Measurements from ENCODE around the gene OR52A1. TPM values are rescaled to one million over a fixed set of nuclear protein-coding genes. Genes with fewer than 3 reads are reported as not detected.
A peak's percentile ranks its signal among the peaks of the same experiment; 100 is the strongest.

The OR52A1 gene
- total RNA-seq, 2 experiments from 2014 or later = not detected

DNA sequence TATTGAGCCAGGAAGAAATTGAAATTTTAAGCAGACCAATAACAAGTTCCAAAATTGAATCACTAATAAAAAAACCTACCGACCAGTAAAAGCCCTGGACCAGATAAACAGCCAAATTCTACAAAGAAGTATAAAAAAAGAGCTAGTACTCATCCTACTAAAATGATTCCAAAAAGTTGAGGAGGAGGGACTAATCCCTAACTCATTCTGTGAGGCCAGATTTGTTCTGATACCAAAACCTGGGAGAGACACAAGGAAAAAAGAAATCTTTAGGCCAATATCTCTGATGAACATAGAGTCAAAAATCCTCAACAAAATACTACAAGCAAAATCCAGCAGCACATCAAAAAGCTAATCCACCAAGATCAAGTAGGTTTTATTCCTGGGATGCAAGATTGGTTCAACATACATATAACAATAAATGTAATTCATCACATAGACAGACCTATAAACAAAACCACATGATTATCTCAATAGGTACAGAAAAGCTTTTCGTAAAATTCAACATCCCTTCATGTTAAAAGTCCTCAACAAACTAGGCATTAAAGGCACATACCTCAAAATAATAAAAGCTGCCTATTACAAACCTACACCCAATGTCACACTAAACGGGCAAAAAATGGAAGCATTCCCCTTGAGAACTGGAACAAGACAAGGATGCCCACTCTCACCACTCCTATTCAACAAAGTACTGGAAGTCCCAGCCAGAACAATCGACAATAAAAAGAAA, 29.5 kb downstream of the OR52A1 start:
- H3K4me3 Mint-ChIP-seq = no peak overlapping the region

DNA sequence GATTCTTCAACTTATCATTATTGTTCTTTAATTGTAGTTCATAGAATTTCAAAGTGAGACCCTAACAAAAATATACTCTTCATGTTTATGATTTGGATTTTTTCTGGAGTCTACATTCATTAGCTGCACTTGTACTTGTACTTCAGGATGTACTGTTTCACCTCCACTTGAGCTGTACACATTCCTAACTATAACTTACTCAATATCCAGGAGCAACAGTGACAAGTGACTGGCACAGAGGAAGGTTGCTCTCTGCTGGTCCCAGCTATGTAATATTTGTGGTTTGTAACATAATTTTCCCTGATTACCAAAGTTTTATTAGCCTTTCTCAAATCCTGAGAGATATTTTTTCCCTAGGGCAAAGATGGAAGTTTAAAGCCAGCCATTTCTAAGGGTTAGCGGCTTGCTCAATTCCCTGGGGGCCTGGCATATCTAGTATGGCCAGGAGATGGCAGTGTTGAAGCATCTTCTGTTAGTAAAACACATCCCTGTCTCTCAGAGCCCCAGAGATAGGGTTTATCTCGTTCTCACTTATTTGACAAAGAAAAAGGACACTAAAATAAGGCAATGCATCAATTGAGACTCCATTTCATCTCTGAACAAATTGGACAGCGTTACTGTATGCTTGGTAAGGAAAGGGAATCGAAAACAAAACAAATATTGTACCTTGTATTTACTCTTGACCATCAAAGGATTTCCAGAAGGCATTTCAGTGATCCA, 30.6 kb downstream of the OR52A1 start:
- Mint-ChIP-seq H3K9me3 (no peaks in the 10 kb centered on the region), H3K4me3 (no peak overlapping the region), H3K36me3 (no peaks in the 10 kb centered on the region), H3K27me3 (peaks cover 8% of the 10 kb centered on the region), H3K27ac (no peak overlapping the region), H3K4me1 (ENCODE audit: low read depth) (no peaks in the 10 kb centered on the region)
- CTCF ChIA-PET = interaction anchor here (0.9 to 2.7 kb wide), 4 partner anchors 10 to 768 kb away, joined by 3 to 13 read pairs (median 6); no protein-coding TSS in a partner anchor
- DNase-seq = peak; percentile 62
- intact Hi-C loops (cut with micrococcal nuclease) = loop anchor here (1.0 to 2.0 kb wide), 3 partner anchors 167 to 684 kb away; partner anchors contain the start of gene OR52N2
- POLR2A ChIA-PET = no interaction called here

More for the DNA sequence above, 29.5 kb downstream of the OR52A1 start:
- DNase-seq = no peak
- ChIA-PET CTCF (interaction anchor here (0.6 to 2.7 kb wide), 11 partner anchors 9 to 1238 kb away, joined by 3 to 13 read pairs (median 3); no protein-coding TSS in a partner anchor), POLR2A (no interaction called here)
- intact Hi-C loops (cut with micrococcal nuclease) = loop anchor here (1.0 to 2.0 kb wide), 3 partner anchors 166 to 683 kb away; partner anchors contain the start of gene OR52N2
- no peaks in the 10 kb centered on the region for H3K9me3 Mint-ChIP-seq
- H3K27me3 Mint-ChIP-seq = peaks cover 8% of the 10 kb centered on the region
- H3K27ac Mint-ChIP-seq = no peak overlapping the region
- no peaks in the 10 kb centered on the region for H3K36me3 Mint-ChIP-seq
- no peaks in the 10 kb centered on the region for H3K4me1 Mint-ChIP-seq (ENCODE audit: low read depth)

DNA sequence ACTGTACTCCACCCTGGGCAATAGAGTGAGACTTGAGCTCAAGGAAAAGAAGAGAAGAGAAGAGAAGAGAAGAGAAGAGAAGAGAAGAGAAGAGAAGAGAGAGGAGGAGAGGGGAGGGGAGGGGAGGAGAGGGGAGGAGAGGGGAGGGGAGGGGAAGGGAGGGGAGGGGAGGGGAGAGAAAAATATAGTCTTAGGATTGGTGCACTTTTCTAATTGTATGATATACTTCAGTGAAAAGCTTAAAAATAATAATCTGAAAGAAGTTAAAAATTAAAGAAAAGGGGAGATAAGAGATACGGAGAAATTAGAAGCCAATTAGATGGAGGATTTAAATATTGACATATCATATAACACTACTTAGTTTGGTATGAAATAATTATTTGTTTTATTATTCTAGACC, 35.7 kb downstream of the OR52A1 start:
- intact Hi-C loops (cut with micrococcal nuclease) = no loop called here
- Mint-ChIP-seq H3K27me3 (peaks cover 15% of the 10 kb centered on the region), H3K27ac (no peak overlapping the region), H3K36me3 (no peaks in the 10 kb centered on the region), H3K4me3 (no peak overlapping the region), H3K4me1 (ENCODE audit: low read depth) (no peaks in the 10 kb centered on the region), H3K9me3 (no peaks in the 10 kb centered on the region)
- ChIA-PET POLR2A (no interaction called here), CTCF (interaction anchor here (0.6 kb wide), 1 partner anchor 270 kb away, joined by 3 read pairs; no protein-coding TSS in a partner anchor)
- DNase-seq = no peak

DNA sequence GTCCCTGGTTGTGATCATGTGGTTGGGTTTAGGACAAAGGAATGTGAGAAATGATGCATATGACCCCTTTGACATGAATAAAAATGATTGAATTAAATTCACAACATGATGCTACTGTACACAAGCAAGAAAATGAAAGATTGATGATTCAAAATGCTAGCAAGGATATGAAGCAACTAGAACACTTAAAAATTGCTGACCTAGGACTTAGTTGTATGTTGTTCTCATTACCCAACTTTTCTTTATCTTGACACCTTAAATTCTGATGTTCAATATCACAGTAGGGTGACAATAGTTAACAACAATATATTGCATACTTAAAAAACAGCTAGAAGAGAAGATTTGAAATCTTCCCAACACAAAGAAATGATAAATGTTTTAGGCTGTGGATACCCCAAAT, 37.0 kb downstream of the OR52A1 start:
- intact Hi-C loops (cut with micrococcal nuclease) = no loop called here
- H3K4me3 Mint-ChIP-seq = no peak overlapping the region
- no peaks in the 10 kb centered on the region for H3K4me1 Mint-ChIP-seq (ENCODE audit: low read depth)
- CTCF ChIA-PET = interaction anchor here (0.8 kb wide), 1 partner anchor 12 kb away, joined by 3 read pairs; no protein-coding TSS in a partner anchor
- H3K27me3 Mint-ChIP-seq = peaks cover 12% of the 10 kb centered on the region
- H3K27ac Mint-ChIP-seq = no peak overlapping the region
- POLR2A ChIA-PET = no interaction called here
- no peaks in the 10 kb centered on the region for H3K36me3 Mint-ChIP-seq
- H3K9me3 Mint-ChIP-seq = no peaks in the 10 kb centered on the region
- DNase-seq = no peak

DNA sequence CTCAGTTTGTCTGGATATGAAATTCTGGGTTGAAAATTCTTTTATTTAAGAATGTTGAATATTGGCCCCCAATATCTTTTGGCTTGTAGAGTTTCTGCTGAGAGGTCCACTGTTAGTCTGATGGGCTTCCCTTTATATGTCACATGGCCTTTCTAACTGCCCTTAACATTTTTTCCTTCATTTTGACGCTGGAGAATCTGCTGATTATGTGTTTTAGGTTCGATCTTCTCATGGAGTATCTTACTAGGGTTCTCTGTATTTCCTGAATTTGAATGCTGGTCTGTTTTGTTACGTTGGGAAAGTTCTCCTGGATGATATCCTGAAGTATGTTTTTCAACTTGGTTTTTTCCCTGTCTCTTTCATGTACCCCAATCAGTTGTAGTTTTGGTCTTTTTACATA, 39.2 kb downstream of the OR52A1 start:
- ChIA-PET POLR2A (no interaction called here), CTCF (no interaction called here)
- Mint-ChIP-seq H3K4me3 (no peak overlapping the region), H3K4me1 (ENCODE audit: low read depth) (no peaks in the 10 kb centered on the region), H3K27ac (no peak overlapping the region), H3K27me3 (peaks cover 12% of the 10 kb centered on the region), H3K9me3 (no peaks in the 10 kb centered on the region), H3K36me3 (no peaks in the 10 kb centered on the region)
- no peak for DNase-seq
- intact Hi-C loops (cut with micrococcal nuclease) = no loop called here

DNA sequence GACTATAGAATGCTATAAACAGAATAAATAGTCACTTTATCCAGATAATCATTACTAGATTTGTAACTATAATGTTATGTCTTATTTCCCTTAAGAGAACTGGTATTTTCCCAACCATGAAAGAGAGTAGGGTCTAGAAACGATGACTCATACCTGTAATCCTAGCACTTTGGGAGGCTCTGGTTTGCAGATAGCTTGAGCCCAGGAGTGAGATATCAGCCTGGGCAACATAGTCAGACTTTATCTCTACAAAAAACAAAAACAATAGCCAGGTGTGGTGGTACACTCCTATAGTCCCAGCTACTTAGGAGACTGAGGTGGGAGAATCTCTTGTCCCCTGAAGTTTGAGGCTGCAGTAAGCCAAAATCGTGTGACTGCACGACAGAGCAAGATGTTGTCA, 47.3 kb downstream of the OR52A1 start:
- POLR2A ChIA-PET = no interaction called here
- H3K4me1 Mint-ChIP-seq (ENCODE audit: low read depth) = no peaks in the 10 kb centered on the region

DNA sequence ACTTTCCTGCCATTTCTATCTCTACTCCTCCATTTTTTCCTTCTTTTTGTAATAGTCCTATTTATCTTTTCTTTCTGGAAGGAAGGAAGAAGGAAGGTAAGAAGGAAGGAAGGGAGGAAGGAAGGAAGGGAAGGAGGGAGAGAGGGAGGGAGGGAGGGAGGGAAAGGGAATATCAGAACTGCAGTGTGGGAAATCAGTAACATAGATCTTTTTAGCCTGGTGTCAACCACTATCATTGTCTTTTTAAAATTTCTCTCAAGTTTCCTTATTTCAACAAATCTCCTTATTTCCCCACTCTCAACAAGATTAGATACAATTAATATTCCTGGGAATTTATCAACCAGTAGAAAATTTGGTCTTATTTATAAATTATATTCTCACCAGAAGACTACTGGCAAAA, 51.5 kb downstream of the OR52A1 start:
- no peak overlapping the region for H3K27ac Mint-ChIP-seq
- no peaks in the 10 kb centered on the region for H3K4me1 Mint-ChIP-seq (ENCODE audit: low read depth)
- ChIA-PET CTCF (no interaction called here), POLR2A (no interaction called here)
- no peak overlapping the region for H3K4me3 Mint-ChIP-seq
- no peaks in the 10 kb centered on the region for H3K36me3 Mint-ChIP-seq
- intact Hi-C loops (cut with micrococcal nuclease) = no loop called here
- no peaks in the 10 kb centered on the region for H3K9me3 Mint-ChIP-seq
- peaks cover 5% of the 10 kb centered on the region for H3K27me3 Mint-ChIP-seq
- DNase-seq = no peak

More for the DNA sequence above, 47.3 kb downstream of the OR52A1 start:
- Mint-ChIP-seq H3K4me3 (no peak overlapping the region), H3K27me3 (peaks cover 3% of the 10 kb centered on the region), H3K9me3 (no peaks in the 10 kb centered on the region), H3K36me3 (no peaks in the 10 kb centered on the region), H3K27ac (no peak overlapping the region)
- DNase-seq = no peak
- CTCF ChIA-PET = no interaction called here
- intact Hi-C loops (cut with micrococcal nuclease) = no loop called here

DNA sequence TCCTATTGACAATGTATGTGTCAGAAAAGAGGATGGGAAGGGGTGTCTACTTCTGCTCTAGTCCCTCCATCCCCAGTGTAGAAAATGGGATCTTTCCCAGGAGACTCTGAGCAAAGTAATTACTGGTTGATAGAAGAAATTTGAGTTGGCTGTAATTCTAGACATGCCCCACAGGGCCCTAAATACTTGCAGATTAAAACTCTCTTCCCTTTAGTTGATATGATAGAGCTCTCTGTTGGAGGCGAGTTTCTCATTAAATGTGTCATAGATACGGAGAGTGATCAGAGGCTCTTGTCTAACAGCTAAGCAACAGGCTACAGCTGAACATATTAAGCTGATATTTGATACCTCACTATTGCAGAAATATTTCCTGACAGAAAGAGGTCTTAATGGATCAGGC, 52.3 kb downstream of the OR52A1 start:
- Mint-ChIP-seq H3K9me3 (no peaks in the 10 kb centered on the region), H3K27ac (no peak overlapping the region), H3K4me1 (ENCODE audit: low read depth) (no peaks in the 10 kb centered on the region), H3K27me3 (peaks cover 5% of the 10 kb centered on the region), H3K4me3 (no peak overlapping the region), H3K36me3 (no peaks in the 10 kb centered on the region)
- intact Hi-C loops (cut with micrococcal nuclease) = no loop called here
- no peak for DNase-seq
- CTCF ChIA-PET = no interaction called here
- POLR2A ChIA-PET = no interaction called here

DNA sequence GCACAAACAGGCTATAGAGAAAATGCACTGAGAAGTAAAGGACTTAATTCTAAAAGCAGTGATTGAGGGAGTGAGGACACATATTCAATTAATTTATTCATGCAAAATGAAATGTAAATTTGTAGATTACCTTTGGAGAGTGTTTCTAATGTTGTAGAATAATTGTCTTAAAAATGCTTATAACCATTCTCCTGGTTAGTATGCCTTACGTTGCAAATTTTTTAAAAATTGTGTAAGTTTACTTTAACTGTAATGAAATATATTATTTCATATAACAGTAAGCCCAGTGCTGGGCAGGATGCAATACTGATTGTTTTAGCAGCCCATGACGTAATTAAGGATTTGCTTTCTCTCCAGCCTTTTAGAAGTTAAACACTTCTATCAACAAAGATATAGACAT, 58.5 kb downstream of the OR52A1 start:
- CTCF ChIA-PET = no interaction called here
- H3K9me3 Mint-ChIP-seq = no peaks in the 10 kb centered on the region
- no peak overlapping the region for H3K27ac Mint-ChIP-seq
- H3K27me3 Mint-ChIP-seq = peaks cover 2% of the 10 kb centered on the region
- intact Hi-C loops (cut with micrococcal nuclease) = no loop called here
- H3K4me3 Mint-ChIP-seq = no peak overlapping the region
- no peaks in the 10 kb centered on the region for H3K4me1 Mint-ChIP-seq (ENCODE audit: low read depth)
- no peak for DNase-seq
- POLR2A ChIA-PET = no interaction called here
- no peaks in the 10 kb centered on the region for H3K36me3 Mint-ChIP-seq

Other genes with a start within 250 kb of the OR52A1 start
- not detected for gene OR51G2, start 235.4 kb downstream of the OR52A1 start, total RNA-seq
- gene OR51G1, start 230.4 kb downstream of the OR52A1 start, total RNA-seq = not detected
- not detected for gene OR51A4, start 207.2 kb downstream of the OR52A1 start, total RNA-seq
- gene OR51A2, start 199.0 kb downstream of the OR52A1 start, total RNA-seq = not detected
- not detected for gene OR51L1, start 159.9 kb downstream of the OR52A1 start, total RNA-seq
- not detected for gene OR52J3, start 108.2 kb downstream of the OR52A1 start, total RNA-seq
- not detected for gene OR52E2, start 95.1 kb downstream of the OR52A1 start, total RNA-seq
- not detected for gene OR52E1, start 85.2 kb downstream of the OR52A1 start, total RNA-seq
- not detected for gene OR52A5, start 16.4 kb downstream of the OR52A1 start, total RNA-seq
- not detected for gene OR51V1, start 45.9 kb upstream of the OR52A1 start, total RNA-seq
- not detected for gene HBB, start 72.3 kb upstream of the OR52A1 start, total RNA-seq
- not detected for gene HBD, start 79.7 kb upstream of the OR52A1 start, total RNA-seq
- not detected for gene HBG1, start 95.1 kb upstream of the OR52A1 start, total RNA-seq
- gene HBG2, start 100.0 kb upstream of the OR52A1 start, total RNA-seq = not detected
- gene HBE1, start 115.2 kb upstream of the OR52A1 start, total RNA-seq = not detected
- not detected for gene OR51B4, start 147.2 kb upstream of the OR52A1 start, total RNA-seq
- gene OR51B2, start 169.5 kb upstream of the OR52A1 start, total RNA-seq = not detected
- not detected for gene OR51B5, start 188.8 kb upstream of the OR52A1 start, total RNA-seq
- not detected for gene OR51B6, start 196.8 kb upstream of the OR52A1 start, total RNA-seq
- not detected for gene OR51M1, start 229.1 kb upstream of the OR52A1 start, total RNA-seq

Measured in activated CD4-positive, alpha-beta memory T cell treated with anti-CD3 and anti-CD28 coated beads for 36 hours (primary cell).